Vagina (tissue), 2 donors: ENCODE data around the gene UNK. TPM values are rescaled to one million over a fixed set of nuclear protein-coding genes. Genes with fewer than 3 reads are reported as not detected.
A peak's percentile ranks its signal among the peaks of the same experiment; 100 is the strongest.
"Not testable (repeated sequence)": the region's sequence is repeated elsewhere in the genome, so short reads cannot be mapped to it uniquely, and the experiment has no call there.

Experiments used
- DNase-seq, 2 donors: peaks; one replicate each; pipeline ENCODE4 v3.0.0-alpha.2; 2017; ENCODE audit errors: extremely low spot score in 2 of 2
- H3K27ac ChIP-seq: fragments of 200-600 bp; sonication (generic); one replicate; pipeline ENCODE4 v1.5.1; 2019
- H3K27me3 ChIP-seq: fragments of 200-600 bp; sonication (generic); one replicate; pipeline ENCODE4 v1.5.1; 2019
- H3K36me3 ChIP-seq, 2 donors: fragments of 200-600 bp; sonication (generic); one replicate each; pipeline ENCODE4 v1.5.1; 2017 to 2019
- H3K4me1 ChIP-seq: fragments of 200-600 bp; sonication (generic); one replicate; pipeline ENCODE4 v1.5.1; 2019
- H3K4me3 ChIP-seq, 2 donors: fragments of 200-600 bp; sonication (generic); 1 replicate in 1 of 2; 2 replicates in 1 of 2; pipeline ENCODE4 v1.5.1; 2016 to 2019
- H3K9me3 ChIP-seq: fragments of 200-600 bp; sonication (generic); one replicate; pipeline ENCODE4 v1.5.1; 2019
- POLR2A ChIP-seq, 2 donors: fragments of 450-650 bp; IDR thresholded peaks; one replicate each; pipeline ENCODE4 v1.6.1; 2017; ENCODE audit warnings: antibody characterized with exemption in 2 of 2, mild to moderate bottlenecking in 2 of 2, moderate library complexity in 2 of 2
- POLR2AphosphoS5 ChIP-seq, 2 donors: sonication (generic); formaldehyde crosslinking; IDR thresholded peaks; one replicate each; pipeline ENCODE4 v1.9.0; 2017; ENCODE audit warnings: antibody characterized with exemption in 2 of 2, mild to moderate bottlenecking in 2 of 2, low read depth in 1 of 2; ENCODE audit not compliant: insufficient read depth in 1 of 2
- intact Hi-C: fragments of 100-400 bp; cut with DNase I; formaldehyde crosslinking; loops from one replicate; pipeline ENCODE4 v1.15.1; 2023
- total RNA-seq: library from RNA; depleted of rRNA; stranded (reverse); fragments of >200 nt; gene quantifications from one replicate; pipeline ENCODE4 v1.2.3, GENCODE V29; 2016
- TF ChIP-seq, protein P1 (sequence below), 3 experiments: fragments of 450-650 bp in 2 of 3; fragments of 200-600 bp in 1 of 3; sonication (generic) in 1 of 3; IDR thresholded peaks; one replicate each; pipeline ENCODE4 v1.5.1; 2017 to 2019; ENCODE audit warnings: antibody characterized with exemption in 3 of 3, mild to moderate bottlenecking in 2 of 3, moderate library complexity in 2 of 3

The UNK gene
- total RNA-seq, 1 donor from 2014 or later, result 35.1 TPM

DNA sequence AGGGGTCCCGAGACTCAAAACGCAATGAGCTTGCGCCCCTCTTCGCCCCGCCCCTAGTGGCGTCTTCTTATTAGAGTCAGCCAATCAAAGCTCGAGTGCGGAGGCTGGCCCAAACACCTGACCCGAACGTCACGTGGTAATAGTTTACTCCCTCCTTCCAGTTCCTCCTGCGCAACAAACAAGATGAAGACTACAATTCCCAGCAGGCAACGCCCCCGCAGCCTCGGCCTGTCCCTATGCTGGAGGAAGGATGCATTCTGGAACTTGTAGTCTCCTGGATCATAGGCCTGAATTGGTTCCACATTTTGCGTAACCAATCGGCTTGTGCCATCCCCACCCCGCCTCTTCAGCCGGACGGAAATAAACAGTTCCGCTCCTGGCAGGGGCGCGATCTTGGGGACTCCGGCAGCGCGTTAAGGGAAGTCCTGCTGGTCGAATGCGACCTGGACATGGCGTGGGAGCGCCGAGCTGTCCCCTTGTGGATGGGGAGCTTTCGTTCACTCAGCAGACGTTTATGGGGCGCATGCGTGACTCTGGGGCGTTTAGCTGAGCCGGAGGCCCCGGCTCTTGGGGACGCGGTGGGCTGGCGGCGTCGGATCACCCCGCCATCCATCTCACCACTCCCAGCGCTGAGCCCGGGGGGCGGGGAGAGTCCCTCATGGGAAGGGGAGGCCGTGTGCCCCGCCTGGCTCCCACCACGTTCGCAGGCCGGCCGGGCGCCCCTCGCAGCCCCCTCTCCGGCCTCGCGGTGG, 70.9 kb downstream of the UNK start, which contains the start of gene WBP2:
WBP2 (minus strand) TSS at position 26 of the 752 bp plus-strand sequence. CDS start 38 bp downstream, outside the sequence.
- Histone ChIP-seq H3K36me3 (peaks cover 0 to 15% of the 10 kb centered on the region in 2 donors), H3K4me3 (peak within 1 kb of the TSS; percentile 81 to 97), H3K9me3 (no peaks in the 10 kb centered on the region), H3K4me1 (peaks cover 38% of the 10 kb centered on the region), H3K27me3 (no peaks in the 10 kb centered on the region), H3K27ac (peak within 1 kb of the TSS; percentile 98)
- intact Hi-C loops, result loop anchor here (2.0 kb wide), 1 partner anchor 21 kb away; no protein-coding TSS in a partner anchor
- peak; percentile 100 for DNase-seq
- TF ChIP-seq POLR2A (IDR thresholded peaks at IDR 0.05) (peak; percentile 95 to 97), POLR2AphosphoS5 (IDR thresholded peaks at IDR 0.05; ENCODE audit: insufficient read depth in 1 of 2, low read depth in 1 of 2) (peak; percentile 100)
- TF ChIP-seq, protein P1, sequence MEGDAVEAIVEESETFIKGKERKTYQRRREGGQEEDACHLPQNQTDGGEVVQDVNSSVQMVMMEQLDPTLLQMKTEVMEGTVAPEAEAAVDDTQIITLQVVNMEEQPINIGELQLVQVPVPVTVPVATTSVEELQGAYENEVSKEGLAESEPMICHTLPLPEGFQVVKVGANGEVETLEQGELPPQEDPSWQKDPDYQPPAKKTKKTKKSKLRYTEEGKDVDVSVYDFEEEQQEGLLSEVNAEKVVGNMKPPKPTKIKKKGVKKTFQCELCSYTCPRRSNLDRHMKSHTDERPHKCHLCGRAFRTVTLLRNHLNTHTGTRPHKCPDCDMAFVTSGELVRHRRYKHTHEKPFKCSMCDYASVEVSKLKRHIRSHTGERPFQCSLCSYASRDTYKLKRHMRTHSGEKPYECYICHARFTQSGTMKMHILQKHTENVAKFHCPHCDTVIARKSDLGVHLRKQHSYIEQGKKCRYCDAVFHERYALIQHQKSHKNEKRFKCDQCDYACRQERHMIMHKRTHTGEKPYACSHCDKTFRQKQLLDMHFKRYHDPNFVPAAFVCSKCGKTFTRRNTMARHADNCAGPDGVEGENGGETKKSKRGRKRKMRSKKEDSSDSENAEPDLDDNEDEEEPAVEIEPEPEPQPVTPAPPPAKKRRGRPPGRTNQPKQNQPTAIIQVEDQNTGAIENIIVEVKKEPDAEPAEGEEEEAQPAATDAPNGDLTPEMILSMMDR (IDR thresholded peaks at IDR 0.05), result peak in 2 of 3 experiments; percentile 5 to 43

DNA sequence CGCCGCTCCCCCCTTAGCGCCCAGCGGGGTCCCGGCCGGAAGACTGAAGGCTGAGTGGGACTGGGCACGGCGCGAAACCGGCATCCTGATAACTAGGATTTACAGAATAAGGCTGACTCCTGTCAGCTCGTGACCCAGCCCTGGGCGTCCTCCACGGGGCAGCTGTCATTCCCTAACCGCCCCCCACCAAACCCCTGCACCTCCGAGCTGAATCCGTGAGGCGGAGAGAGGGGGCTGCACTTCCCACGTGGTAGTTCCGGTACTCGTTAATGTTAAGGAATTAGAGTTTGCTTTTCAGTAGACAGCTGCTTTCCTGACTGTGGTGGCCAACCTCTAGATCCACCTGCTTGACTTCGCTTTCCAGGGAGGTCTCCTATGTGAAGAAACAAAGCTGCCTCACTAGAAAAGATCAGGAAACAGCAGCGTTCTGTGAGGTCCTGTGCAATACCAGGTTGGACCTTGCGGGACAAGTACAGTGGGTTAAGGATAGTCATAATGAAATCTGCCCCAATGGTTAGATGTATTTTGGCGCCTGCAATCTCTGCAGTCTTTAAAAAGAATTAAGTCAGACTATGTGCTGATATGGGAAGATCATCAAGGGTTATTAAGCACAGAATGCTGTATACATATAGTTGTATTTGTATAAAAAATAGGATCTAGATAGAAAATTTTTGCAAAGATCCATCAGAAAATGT, 71.6 kb downstream of the UNK start:
- H3K9me3 ChIP-seq, result no peaks in the 10 kb centered on the region
- peaks cover 0 to 8% of the 10 kb centered on the region in 2 donors for H3K36me3 ChIP-seq
- TF ChIP-seq POLR2AphosphoS5 (IDR thresholded peaks at IDR 0.05; ENCODE audit: insufficient read depth in 1 of 2, low read depth in 1 of 2) (no peak), POLR2A (IDR thresholded peaks at IDR 0.05) (no peak)
- TF ChIP-seq, protein P1 (IDR thresholded peaks at IDR 0.05), result no peak
- DNase-seq, result no peak
- H3K4me3 ChIP-seq, result peak overlapping the region; percentile 60 to 97
- peaks cover 43% of the 10 kb centered on the region for H3K4me1 ChIP-seq
- H3K27ac ChIP-seq, result peak overlapping the region; percentile 98
- H3K27me3 ChIP-seq, result no peaks in the 10 kb centered on the region
- intact Hi-C loops, result no loop called here

DNA sequence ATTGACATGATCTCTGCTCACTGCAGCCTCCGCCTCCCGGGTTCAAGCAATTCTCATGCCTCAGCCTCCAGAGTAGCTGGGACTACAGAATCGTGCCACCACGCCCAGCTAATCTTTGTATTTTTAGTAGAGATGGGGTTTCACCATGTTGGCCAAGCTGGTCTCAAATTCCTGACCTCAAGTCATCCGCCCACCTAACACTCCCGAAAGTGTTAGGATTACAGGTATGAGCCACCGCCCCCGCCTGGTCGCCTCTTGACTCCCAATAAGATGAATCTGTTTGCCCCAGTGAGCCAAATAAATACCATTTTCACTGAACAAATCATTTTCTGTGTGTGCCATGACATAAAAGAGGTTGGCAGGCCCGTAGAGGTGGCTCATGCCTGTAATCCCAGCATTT, 74.8 kb downstream of the UNK start:
- H3K36me3 ChIP-seq, H3K27me3 ChIP-seq, H3K9me3 ChIP-seq, H3K27ac ChIP-seq, intact Hi-C loops, DNase-seq, H3K4me3 ChIP-seq: not testable (repeated sequence)
- H3K4me1 ChIP-seq, result peaks cover 39% of the 10 kb centered on the region

DNA sequence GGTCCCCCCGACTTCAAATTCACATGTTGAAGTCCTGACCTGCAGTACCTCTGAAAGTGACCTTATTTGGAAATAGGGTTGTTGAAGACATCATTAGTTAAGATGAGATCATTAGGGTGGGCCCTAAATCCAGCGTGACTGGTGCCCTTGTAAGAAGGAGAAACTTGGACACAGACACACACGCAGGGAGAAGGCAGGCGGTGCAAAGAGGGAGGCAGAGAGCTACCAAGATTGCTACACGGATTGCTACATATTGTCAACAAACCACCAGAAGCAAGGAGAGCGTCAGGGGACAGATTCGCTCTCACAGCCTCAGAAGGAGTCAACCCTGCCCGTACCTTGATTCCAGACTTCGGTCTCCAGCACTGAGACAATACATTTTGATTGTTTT, 77.3 kb downstream of the UNK start:
- peaks cover 40% of the 10 kb centered on the region for H3K4me1 ChIP-seq
- no peak for DNase-seq

DNA sequence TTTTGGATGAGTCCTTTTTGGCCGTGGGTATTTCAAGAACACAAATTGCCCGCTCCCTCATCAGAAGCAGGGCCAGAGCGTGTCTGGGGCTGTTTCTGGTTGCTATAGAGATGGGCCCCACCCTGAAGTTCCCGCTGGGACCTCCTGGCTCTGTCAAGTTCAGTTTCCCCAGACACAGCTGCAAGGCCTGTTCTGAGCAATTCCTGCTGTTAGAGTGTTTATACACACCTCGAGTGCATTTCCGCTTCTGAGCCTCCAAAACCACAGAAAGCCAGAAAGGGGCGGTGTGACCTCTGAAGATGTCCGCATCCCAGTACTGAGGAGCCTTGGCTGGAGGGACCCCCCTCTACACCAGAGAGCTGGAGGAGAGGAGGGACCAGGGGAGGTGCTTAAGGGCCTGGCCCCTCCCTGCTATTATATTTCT, 79.9 kb downstream of the UNK start:
- no peaks in the 10 kb centered on the region for H3K9me3 ChIP-seq
- TF ChIP-seq POLR2AphosphoS5 (IDR thresholded peaks at IDR 0.05; ENCODE audit: insufficient read depth in 1 of 2, low read depth in 1 of 2), result peak; percentile 63 to 79
- TF ChIP-seq, protein P1 (IDR thresholded peaks at IDR 0.05), result no peak
- no peak for TF ChIP-seq POLR2A (IDR thresholded peaks at IDR 0.05)
- intact Hi-C loops, result loop anchor here (10.0 kb wide), 1 partner anchor 760 kb away; the partner anchor contains the start of gene ARMC7
- no peak overlapping the region for H3K4me3 ChIP-seq
- peaks cover 51% of the 10 kb centered on the region for H3K4me1 ChIP-seq
- peak overlapping the region; percentile 75 for H3K27ac ChIP-seq
- peak in 1 of 2 donors; percentile 93 for DNase-seq
- no peaks in the 10 kb centered on the region for H3K27me3 ChIP-seq
- no peaks in the 10 kb centered on the region for H3K36me3 ChIP-seq

More for the DNA sequence above, 77.3 kb downstream of the UNK start:
- no peak for TF ChIP-seq POLR2AphosphoS5 (IDR thresholded peaks at IDR 0.05; ENCODE audit: insufficient read depth in 1 of 2, low read depth in 1 of 2)
- TF ChIP-seq, protein P1 (IDR thresholded peaks at IDR 0.05), result no peak
- TF ChIP-seq POLR2A (IDR thresholded peaks at IDR 0.05), result no peak
- no peaks in the 10 kb centered on the region for H3K9me3 ChIP-seq
- H3K4me3 ChIP-seq, result no peak overlapping the region
- intact Hi-C loops, result loop anchor here (10.0 kb wide), 1 partner anchor 757 kb away; the partner anchor contains the start of gene ARMC7
- no peaks in the 10 kb centered on the region for H3K27me3 ChIP-seq
- H3K27ac ChIP-seq, result peak overlapping the region; percentile 75
- H3K36me3 ChIP-seq, result no peaks in the 10 kb centered on the region
